HepG2 (cell line): ENCODE data around the gene TKFC. TPM values are rescaled to one million over a fixed set of nuclear protein-coding genes. Genes with fewer than 3 reads are reported as not detected.
A peak's percentile ranks its signal among the peaks of the same experiment; 100 is the strongest.

Experiments
- BORCS8-MEF2B ChIP-seq: sonication (generic); formaldehyde crosslinking; IDR thresholded peaks from 2 replicates; pipeline ENCODE4 v1.8.0; 2022; ENCODE audit warnings: mild to moderate bottlenecking, missing genetic modification reagents
- GTF2F1 ChIP-seq: fragments of 150-350 bp; IDR thresholded peaks from 2 replicates; pipeline ENCODE4 v1.6.1; 2014; ENCODE audit warnings: low read length
- HMG20A ChIP-seq: IDR thresholded peaks from 2 replicates; pipeline ENCODE4 v1.6.1; 2016; ENCODE audit warnings: borderline replicate concordance
- JARID2 ChIP-seq: sonication (generic); formaldehyde crosslinking; IDR thresholded peaks from 2 replicates; pipeline ENCODE4 v1.8.1; 2023; ENCODE audit warnings: missing genetic modification reagents, inconsistent platforms; ENCODE audit not compliant: insufficient replicate concordance
- KDM5A ChIP-seq: fragments of 200-600 bp; sonication (generic); IDR thresholded peaks from 2 replicates; pipeline ENCODE4 v1.7.0; 2018; ENCODE audit warnings: antibody characterized with exemption, mild to moderate bottlenecking, low read length, borderline replicate concordance
- MED1 ChIP-seq: sonication (generic); formaldehyde crosslinking; IDR thresholded peaks from 2 replicates; pipeline ENCODE4 v1.4.0; 2020; ENCODE audit warnings: missing genetic modification reagents
- NFRKB ChIP-seq: fragments of 450-650 bp; IDR thresholded peaks from 2 replicates; pipeline ENCODE4 v1.6.1; 2017
- PCBP1 ChIP-seq: fragments of 200-400 bp; formaldehyde crosslinking; IDR thresholded peaks from 2 replicates; pipeline ENCODE4 v1.6.1; 2017; ENCODE audit warnings: mild to moderate bottlenecking, low read depth, low read length, borderline replicate concordance
- PRMT3 ChIP-seq: sonication (generic); formaldehyde crosslinking; IDR thresholded peaks from 2 replicates; pipeline ENCODE4 v1.8.1; 2022; ENCODE audit warnings: low read depth, mild to moderate bottlenecking, moderate library complexity, missing genetic modification reagents, borderline replicate concordance
- SMAD1 ChIP-seq: sonication (generic); formaldehyde crosslinking; IDR thresholded peaks from 2 replicates; pipeline ENCODE4 v1.4.0; 2020; ENCODE audit warnings: missing genetic modification reagents, low read depth, mild to moderate bottlenecking, borderline replicate concordance
- TIGD3 ChIP-seq: sonication (generic); formaldehyde crosslinking; IDR thresholded peaks from 2 replicates; pipeline ENCODE4 v1.5.1; 2020; ENCODE audit warnings: mild to moderate bottlenecking, missing genetic modification reagents, borderline replicate concordance
- YEATS2 ChIP-seq: sonication (generic); formaldehyde crosslinking; IDR thresholded peaks from 2 replicates; pipeline ENCODE4 v1.4.0; 2020; ENCODE audit warnings: missing genetic modification reagents, borderline replicate concordance
- ZFP41 ChIP-seq: sonication (generic); formaldehyde crosslinking; IDR thresholded peaks from 2 replicates; pipeline ENCODE4 v1.4.0; 2020; ENCODE audit warnings: mild to moderate bottlenecking, missing genetic modification reagents, borderline replicate concordance
- ZNF136 ChIP-seq: sonication (generic); formaldehyde crosslinking; IDR thresholded peaks from 2 replicates; pipeline ENCODE4 v1.8.1; 2022; ENCODE audit warnings: low read depth, mild to moderate bottlenecking, moderate library complexity, missing genetic modification reagents
- ZNF264 ChIP-seq: sonication (generic); formaldehyde crosslinking; IDR thresholded peaks from 2 replicates; pipeline ENCODE4 v1.4.0; 2020; ENCODE audit warnings: missing genetic modification reagents
- ZNF597 ChIP-seq: sonication (generic); formaldehyde crosslinking; IDR thresholded peaks from 2 replicates; pipeline ENCODE4 v1.5.0; 2020; ENCODE audit warnings: missing genetic modification reagents
- ZNF607 ChIP-seq: sonication (generic); formaldehyde crosslinking; IDR thresholded peaks from 2 replicates; pipeline ENCODE4 v1.5.1; 2020; ENCODE audit warnings: missing genetic modification reagents, mild to moderate bottlenecking, borderline replicate concordance
- ZNF614 ChIP-seq: IDR thresholded peaks from 2 replicates; pipeline ENCODE4 v1.6.1; 2018; ENCODE audit warnings: missing biosample characterization, missing genetic modification reagents, inconsistent platforms, borderline replicate concordance
- ZNF616 ChIP-seq: sonication (generic); formaldehyde crosslinking; IDR thresholded peaks from 2 replicates; pipeline ENCODE4 v1.5.0; 2020; ENCODE audit warnings: low read depth, mild to moderate bottlenecking, missing genetic modification reagents
- ZNF761 ChIP-seq: sonication (generic); formaldehyde crosslinking; conservative IDR thresholded peaks from 2 replicates; pipeline ENCODE4 v1.4.0; 2020; ENCODE audit warnings: mild to moderate bottlenecking, missing genetic modification reagents
- ZNF777 ChIP-seq: sonication (generic); formaldehyde crosslinking; IDR thresholded peaks from 2 replicates; pipeline ENCODE4 v1.4.0; 2020; ENCODE audit warnings: missing genetic modification reagents
- polyA plus RNA-seq, 8 experiments: library from polyadenylated mRNA; depleted of rRNA in 3 of 8; stranded (reverse) in 7 of 8; unstranded in 1 of 8; fragments of >200 nt; fragmentation: Illumina TruSeq in 4 of 8; extraction: Trizol in 4 of 8; gene quantifications; 2 replicates each; pipeline versions ENCODE4 v1.2.1 to v1.2.3, GENCODE V29; 2011 to 2016; ENCODE audit warnings: low read depth in 4 of 8, missing spikeins in 1 of 8, mixed read lengths in 1 of 8; ENCODE audit not compliant: insufficient read depth in 1 of 8
- total RNA-seq, 5 experiments: library from RNA; depleted of rRNA; stranded (reverse); fragments of >200 nt; fragmentation: Illumina TruSeq; extraction: Trizol; gene quantifications; 2 replicates each; pipeline ENCODE4 v1.2.3, GENCODE V29; 2016; ENCODE audit warnings: low read depth in 1 of 5
- TF ChIP-seq, protein P1 (sequence below): sonication (generic); formaldehyde crosslinking; conservative IDR thresholded peaks from 2 replicates; pipeline ENCODE4 v1.8.0; 2022; ENCODE audit warnings: mild to moderate bottlenecking, moderate library complexity, missing genetic modification reagents

The TKFC gene
- total and polyA plus RNA-seq, 2 of the 13 experiments (the other 11 are each of a cell fraction or from before 2014, with no cell fraction given) = 147 to 197 TPM

GRCh38 chr11:61334434-61335354, 1.7 kb downstream of the TKFC start (continued):
- 0 out of 2 replicates have a peak, but pooled peaks have one; percentile 49 for TF ChIP-seq TIGD3
- TF ChIP-seq ZNF264 (CRISPR knock-in tag) = no peak
- no peak for TF ChIP-seq NFRKB
- TF ChIP-seq ZNF136 (CRISPR knock-in tag) = no peak
- TF ChIP-seq ZFP41 = no peak; the same call in 1 of the 2 replicates
- TF ChIP-seq ZNF761 = no peak
- TF ChIP-seq SMAD1 (CRISPR knock-in tag) = no peak
- TF ChIP-seq GTF2F1 = 0 out of 2 replicates have a peak, but pooled peaks have one; percentile 58
- no peak for TF ChIP-seq ZNF777 (CRISPR knock-in tag)
- TF ChIP-seq ZNF607 (CRISPR knock-in tag) = no peak; the same call in 1 of the 2 replicates
- no peak for TF ChIP-seq YEATS2 (CRISPR knock-in tag)
- no peak for TF ChIP-seq JARID2
- TF ChIP-seq MED1 (CRISPR knock-in tag) = peak; percentile 79
- TF ChIP-seq ZNF616 = 0 out of 2 replicates have a peak, but pooled peaks have one; percentile 20
- no peak; the same call in 1 of the 2 replicates for TF ChIP-seq BORCS8-MEF2B (CRISPR knock-in tag)
- no peak for TF ChIP-seq PCBP1
- TF ChIP-seq, protein P1, sequence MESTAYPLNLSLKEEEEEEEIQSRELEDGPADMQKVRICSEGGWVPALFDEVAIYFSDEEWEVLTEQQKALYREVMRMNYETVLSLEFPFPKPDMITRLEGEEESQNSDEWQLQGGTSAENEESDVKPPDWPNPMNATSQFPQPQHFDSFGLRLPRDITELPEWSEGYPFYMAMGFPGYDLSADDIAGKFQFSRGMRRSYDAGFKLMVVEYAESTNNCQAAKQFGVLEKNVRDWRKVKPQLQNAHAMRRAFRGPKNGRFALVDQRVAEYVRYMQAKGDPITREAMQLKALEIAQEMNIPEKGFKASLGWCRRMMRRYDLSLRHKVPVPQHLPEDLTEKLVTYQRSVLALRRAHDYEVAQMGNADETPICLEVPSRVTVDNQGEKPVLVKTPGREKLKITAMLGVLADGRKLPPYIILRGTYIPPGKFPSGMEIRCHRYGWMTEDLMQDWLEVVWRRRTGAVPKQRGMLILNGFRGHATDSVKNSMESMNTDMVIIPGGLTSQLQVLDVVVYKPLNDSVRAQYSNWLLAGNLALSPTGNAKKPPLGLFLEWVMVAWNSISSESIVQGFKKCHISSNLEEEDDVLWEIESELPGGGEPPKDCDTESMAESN (CRISPR knock-in tag) = 0 out of 2 replicates have a peak, but pooled peaks have one; percentile 36
- TF ChIP-seq KDM5A = no peak; the same call in 1 of the 2 replicates
- TF ChIP-seq ZNF614 (CRISPR knock-in tag) = no peak
- no peak; the same call in 1 of the 2 replicates for TF ChIP-seq HMG20A
- TF ChIP-seq ZNF597 = no peak
- TF ChIP-seq PRMT3 (CRISPR knock-in tag) = no peak
